ENCODE data around the gene ZBTB7C.
A peak's percentile ranks its signal among the peaks of the same experiment; 100 is the strongest.

ZBTB7C gene

GRCh38 chr18:48161191-48161910 is 247.8 kb downstream of the ZBTB7C start (continued):
- no peak for TF ChIP-seq PRDM2 (tag by site-specific recombination; IDR thresholded peaks at IDR 0.05; ENCODE audit: borderline replicate concordance)
- TF ChIP-seq ZNF580 (tag by site-specific recombination; IDR thresholded peaks at IDR 0.05) = 0 out of 2 replicates have a peak, but pooled peaks have one; percentile 12
- TF ChIP-seq ZNF280D (tag by site-specific recombination; IDR thresholded peaks at IDR 0.05) = no peak
- no peak for TF ChIP-seq BCL11B (tag by site-specific recombination; IDR thresholded peaks at IDR 0.05; ENCODE audit: low read depth)
- no peak for TF ChIP-seq ZNF132 (tag by site-specific recombination; IDR thresholded peaks at IDR 0.05; ENCODE audit: borderline replicate concordance)
- TF ChIP-seq ZNF830 (tag by site-specific recombination; IDR thresholded peaks at IDR 0.05; ENCODE audit: low read depth) = no peak
- TF ChIP-seq ZBTB8A (tag by site-specific recombination; IDR thresholded peaks at IDR 0.05) = peak; percentile 96
- no peak for TF ChIP-seq ZNF169 (tag by site-specific recombination; IDR thresholded peaks at IDR 0.05)
- no peak for TF ChIP-seq ZNF114 (tag by site-specific recombination; IDR thresholded peaks at IDR 0.05)
- no peak for TF ChIP-seq AEBP2 (tag by site-specific recombination; IDR thresholded peaks at IDR 0.05; ENCODE audit: borderline replicate concordance)
- TF ChIP-seq ZNF488 (tag by site-specific recombination; IDR thresholded peaks at IDR 0.05) = no peak
- TF ChIP-seq KLF7 (tag by site-specific recombination; IDR thresholded peaks at IDR 0.05; ENCODE audit: borderline replicate concordance) = peak; percentile 58; the same call in 1 of the 2 replicates
- peak; percentile 90; the same call in 1 of the 2 replicates for TF ChIP-seq ZBTB20 (tag by site-specific recombination; IDR thresholded peaks at IDR 0.05)
- peak; percentile 72 for TF ChIP-seq ZNF398 (tag by site-specific recombination; IDR thresholded peaks at IDR 0.05)
- TF ChIP-seq ZNF518A (tag by site-specific recombination; conservative IDR thresholded peaks at IDR 0.05; ENCODE audit: low read depth) = no peak
- TF ChIP-seq ZNF366 (tag by site-specific recombination; conservative IDR thresholded peaks at IDR 0.05) = no peak
- peak; percentile 54; the same call in 1 of the 2 replicates for TF ChIP-seq IKZF3 (tag by site-specific recombination; IDR thresholded peaks at IDR 0.05)
